GM21390 (cell line): ENCODE results near the gene PTPRN2.

ENCODE experiments used
- ATAC-seq: cut with Tn5 transposase; IDR thresholded peaks from one replicate; pipeline ENCODE4 v1.9.1; 2021; ENCODE audit not compliant: unreplicated experiment

The PTPRN2 gene

DNA sequence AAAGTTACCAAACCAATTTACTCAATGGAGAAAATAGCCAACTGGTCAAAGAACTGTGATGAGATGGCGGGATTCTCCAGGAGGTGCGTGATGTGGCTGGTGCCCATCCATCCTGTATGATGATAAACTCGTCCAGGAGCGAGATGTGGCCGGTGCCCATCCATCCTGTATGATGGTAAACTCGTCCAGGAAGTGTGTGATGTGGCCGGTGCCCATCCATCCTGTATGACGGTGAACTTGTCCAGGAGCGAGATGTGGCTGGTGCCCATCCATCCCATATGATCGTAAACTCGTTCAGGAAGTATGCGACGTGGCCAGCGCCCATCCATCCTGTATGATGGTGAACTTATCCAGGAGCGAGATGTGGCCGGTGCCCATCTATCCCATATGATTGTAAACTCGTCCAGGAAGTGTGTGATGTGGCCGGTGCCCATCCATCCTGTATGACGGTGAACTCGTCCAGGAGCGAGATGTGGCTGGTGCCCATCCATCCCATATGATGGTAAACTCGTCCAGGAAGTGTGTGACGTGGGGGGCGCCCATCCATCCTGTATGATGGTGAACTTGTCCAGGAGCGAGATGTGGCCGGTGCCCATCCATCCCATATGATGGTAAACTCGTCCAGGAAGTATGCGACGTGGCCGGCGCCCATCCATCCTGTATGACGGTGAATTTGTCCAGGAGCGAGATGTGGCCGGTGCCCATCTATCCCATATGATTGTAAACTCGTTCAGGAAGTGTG, 754.6 kb downstream of the PTPRN2 start:
- ATAC-seq: no peak

GRCh38 chr7:157832421-157832820, 755.2 kb downstream of the PTPRN2 start:
- no peak for ATAC-seq

DNA sequence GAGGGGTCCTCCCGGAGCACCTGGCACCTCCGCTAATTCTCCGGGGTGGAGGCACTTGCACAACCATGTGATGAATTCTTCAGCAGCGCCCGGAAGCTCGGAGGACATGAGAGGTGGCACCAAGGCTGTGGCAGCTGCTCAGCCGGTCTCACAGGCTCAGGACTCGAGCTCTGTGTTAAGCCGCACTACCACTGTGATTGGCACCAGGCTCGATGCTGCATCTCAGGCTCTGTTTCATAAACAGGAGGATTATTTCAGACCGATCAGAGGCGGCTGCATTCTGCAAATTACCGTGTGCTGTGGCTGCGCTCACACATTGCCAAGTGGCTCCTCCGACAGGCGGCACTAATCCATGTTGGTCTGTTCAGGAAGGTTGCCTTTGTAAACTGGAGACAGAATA, 755.6 kb downstream of the PTPRN2 start:
- ATAC-seq: no peak

GRCh38 chr7:157831143-157831905, 756.3 kb downstream of the PTPRN2 start:
- ATAC-seq: no peak

DNA sequence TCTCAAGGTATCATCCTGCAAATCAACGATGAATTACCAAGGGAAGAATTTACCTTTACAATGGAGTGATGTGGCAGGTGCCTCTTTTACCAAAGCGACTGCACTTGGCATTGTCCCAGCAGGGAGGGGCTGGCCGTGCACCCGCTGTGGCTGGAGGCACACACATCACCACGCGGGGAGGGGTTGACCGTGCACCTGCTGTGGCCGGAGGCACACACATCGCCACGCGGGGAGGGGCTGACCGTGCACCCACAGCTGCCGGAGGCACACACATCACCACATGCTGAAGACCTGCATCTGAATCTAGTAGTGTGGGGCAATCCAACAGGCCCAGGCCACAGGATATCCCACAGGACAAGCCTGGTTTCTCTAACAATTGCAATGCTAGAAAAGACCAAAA, 757.3 kb downstream of the PTPRN2 start:
- ATAC-seq: no peak

GRCh38 chr7:157829491-157829890, 758.1 kb downstream of the PTPRN2 start:
- no peak for ATAC-seq

- no peak for ATAC-seq
Observed at GRCh38 chr7:157828881-157829280, 758.7 kb downstream of the PTPRN2 start.

DNA sequence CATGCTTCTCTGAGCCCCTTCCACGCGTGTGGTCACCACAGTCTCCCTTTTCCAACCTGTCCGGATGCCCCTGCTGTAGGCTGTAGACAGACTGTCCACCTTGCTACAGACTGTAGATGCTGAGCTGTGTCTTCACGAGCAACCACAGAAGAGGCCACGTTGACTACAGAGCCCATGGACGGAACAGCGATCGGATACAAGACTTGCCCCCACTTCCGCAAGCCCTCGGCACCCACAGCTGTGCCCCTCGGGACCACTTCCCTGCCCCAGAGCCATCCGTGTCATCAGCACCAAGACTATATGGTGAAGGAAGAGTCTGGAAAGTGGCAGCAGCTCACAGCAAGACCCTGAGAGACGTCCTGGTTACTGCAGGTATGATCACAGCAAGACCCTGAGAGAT, 759.4 kb downstream of the PTPRN2 start:
- ATAC-seq: no peak

- no peak for ATAC-seq
Observed at GRCh38 chr7:157827863-157828160, 759.8 kb downstream of the PTPRN2 start.

GRCh38 chr7:157827045-157827862, 760.4 kb downstream of the PTPRN2 start:
- ATAC-seq: no peak

GRCh38 chr7:157826566-157826965, 761.1 kb downstream of the PTPRN2 start:
- ATAC-seq: no peak

- no peak for ATAC-seq
Observed at GRCh38 chr7:157825325-157825724, 762.3 kb downstream of the PTPRN2 start.

DNA sequence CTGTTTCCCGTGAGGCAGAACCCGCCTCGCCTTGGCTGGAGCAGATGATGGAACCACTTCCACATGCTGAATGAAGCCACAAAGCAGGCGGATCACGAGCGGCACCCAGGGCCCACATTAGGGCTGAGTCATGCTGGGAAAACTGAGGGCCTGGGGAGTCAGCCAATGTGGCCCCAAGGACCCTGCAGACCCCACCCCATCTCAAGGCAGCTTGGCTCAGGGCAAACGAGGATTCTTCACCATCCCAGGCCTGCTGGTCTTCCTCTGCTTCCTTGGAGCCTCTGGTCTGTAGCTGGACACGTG, 762.9 kb downstream of the PTPRN2 start:
- ATAC-seq: no peak

- ATAC-seq: no peak
Observed at GRCh38 chr7:157824011-157824818, 763.4 kb downstream of the PTPRN2 start.

- no peak for ATAC-seq
Observed at GRCh38 chr7:157822688-157823031, 765.0 kb downstream of the PTPRN2 start.

DNA sequence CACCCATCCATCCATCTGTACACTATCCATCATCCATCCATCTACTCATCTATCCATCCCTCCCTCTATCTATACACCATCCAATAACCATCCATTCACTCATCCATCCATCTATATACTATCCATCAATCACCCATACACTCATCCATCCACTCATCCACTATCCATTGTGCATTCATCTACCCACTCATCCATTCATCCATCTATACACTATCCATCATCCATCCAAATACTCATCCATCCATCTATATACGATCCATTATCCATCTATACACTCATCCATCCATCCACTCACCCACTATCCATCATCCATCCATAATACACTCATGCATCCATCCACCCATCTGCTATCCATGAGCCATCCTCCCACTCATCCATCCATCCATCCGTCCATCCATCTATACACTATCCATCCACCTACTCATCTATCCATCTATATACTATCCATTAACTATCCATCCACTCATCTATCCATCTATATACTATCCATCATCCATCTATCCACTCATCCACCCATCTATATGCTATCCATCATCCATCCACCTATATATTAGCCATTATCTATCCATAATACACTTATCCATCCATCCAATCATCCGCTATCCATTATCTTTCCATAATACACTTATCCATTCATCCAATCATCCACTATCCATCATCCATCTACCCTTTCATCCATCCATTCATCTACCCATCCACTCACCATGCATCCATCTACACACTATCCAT, 765.5 kb downstream of the PTPRN2 start:
- ATAC-seq: no peak

DNA sequence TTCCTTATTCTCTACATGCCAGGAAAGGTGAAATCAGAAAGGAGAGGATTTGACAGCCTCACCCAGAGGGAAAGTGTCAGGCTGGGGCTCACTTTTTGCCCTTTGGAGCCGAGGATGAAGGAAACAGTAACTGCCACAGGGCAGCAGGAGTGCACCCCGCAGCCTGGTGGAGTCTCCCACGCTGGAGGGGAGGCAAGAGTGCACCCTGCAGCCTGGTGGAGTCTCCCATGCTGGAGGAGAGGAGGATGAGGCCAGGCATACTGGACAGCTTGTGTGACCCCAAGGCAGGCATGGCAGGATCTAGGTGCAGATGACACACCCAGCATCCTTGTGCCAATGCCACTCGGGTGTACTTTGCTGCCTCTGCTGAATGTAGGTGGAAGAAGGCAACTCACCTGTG, 766.8 kb downstream of the PTPRN2 start:
- ATAC-seq: no peak

DNA sequence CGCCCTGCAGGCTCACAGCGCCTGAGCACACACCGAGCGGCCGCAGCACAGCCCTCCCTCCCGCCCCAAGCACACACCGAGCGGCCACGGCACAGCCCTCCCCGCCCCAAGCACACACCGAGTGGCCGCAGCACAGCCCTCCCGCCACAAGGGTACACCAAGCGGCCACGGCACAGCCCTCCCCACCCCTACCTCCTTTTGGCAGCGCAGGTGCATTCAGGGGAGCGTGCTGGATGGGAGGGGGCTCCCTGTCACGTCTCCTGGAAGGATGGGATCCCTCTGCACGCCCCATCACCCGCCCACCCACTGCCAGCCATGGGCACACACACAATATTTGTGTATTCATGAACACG, 768.2 kb downstream of the PTPRN2 start:
- ATAC-seq: no peak

- ATAC-seq: no peak
Observed at GRCh38 chr7:157818701-157819454, 768.7 kb downstream of the PTPRN2 start.
